GM10266 (cell line): ENCODE data around the gene NNT.
"Not testable (repeated sequence)": the region's sequence is repeated elsewhere in the genome, so short reads cannot be mapped to it uniquely, and the experiment has no call there.

Source experiments
- DNase-seq: peaks from one replicate; pipeline ENCODE4 v3.0.0; 2012; ENCODE audit errors: extremely low spot score
- TF ChIP-seq, protein P1 (sequence below): IDR thresholded peaks from 2 replicates; pipeline ENCODE4 v1.5.1; 2012; ENCODE audit warnings: mild to moderate bottlenecking, low read depth; ENCODE audit not compliant: control insufficient read depth, insufficient read depth; ENCODE audit errors: missing control alignments

The NNT gene

DNA sequence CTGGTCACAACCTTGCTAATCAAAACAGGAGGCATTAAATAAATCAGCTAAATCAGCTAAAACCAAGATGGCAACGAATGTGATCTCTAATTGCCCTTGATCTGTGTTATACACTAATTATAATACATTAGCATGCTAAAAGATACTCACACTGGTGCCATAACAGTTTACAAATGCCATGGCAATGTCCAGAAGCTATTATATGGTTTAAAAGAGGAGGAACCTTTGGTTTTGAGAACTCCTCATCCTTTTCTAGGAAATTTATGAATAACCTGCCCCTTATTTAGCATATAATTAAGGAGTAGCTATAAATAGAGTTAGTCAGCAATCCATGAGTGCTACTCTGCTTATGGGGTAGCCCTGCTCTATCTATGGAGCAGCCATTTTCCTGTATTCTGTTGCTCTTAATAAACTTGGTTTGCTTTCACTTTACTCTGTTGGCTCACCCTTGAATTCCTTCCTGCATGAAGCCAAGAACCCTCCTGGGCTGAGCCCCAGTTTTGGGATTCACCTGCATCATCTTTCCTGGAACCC lies 18.7 kb upstream of the NNT start:
- no peak for DNase-seq
- TF ChIP-seq, protein P1, sequence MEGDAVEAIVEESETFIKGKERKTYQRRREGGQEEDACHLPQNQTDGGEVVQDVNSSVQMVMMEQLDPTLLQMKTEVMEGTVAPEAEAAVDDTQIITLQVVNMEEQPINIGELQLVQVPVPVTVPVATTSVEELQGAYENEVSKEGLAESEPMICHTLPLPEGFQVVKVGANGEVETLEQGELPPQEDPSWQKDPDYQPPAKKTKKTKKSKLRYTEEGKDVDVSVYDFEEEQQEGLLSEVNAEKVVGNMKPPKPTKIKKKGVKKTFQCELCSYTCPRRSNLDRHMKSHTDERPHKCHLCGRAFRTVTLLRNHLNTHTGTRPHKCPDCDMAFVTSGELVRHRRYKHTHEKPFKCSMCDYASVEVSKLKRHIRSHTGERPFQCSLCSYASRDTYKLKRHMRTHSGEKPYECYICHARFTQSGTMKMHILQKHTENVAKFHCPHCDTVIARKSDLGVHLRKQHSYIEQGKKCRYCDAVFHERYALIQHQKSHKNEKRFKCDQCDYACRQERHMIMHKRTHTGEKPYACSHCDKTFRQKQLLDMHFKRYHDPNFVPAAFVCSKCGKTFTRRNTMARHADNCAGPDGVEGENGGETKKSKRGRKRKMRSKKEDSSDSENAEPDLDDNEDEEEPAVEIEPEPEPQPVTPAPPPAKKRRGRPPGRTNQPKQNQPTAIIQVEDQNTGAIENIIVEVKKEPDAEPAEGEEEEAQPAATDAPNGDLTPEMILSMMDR: no peak

DNA sequence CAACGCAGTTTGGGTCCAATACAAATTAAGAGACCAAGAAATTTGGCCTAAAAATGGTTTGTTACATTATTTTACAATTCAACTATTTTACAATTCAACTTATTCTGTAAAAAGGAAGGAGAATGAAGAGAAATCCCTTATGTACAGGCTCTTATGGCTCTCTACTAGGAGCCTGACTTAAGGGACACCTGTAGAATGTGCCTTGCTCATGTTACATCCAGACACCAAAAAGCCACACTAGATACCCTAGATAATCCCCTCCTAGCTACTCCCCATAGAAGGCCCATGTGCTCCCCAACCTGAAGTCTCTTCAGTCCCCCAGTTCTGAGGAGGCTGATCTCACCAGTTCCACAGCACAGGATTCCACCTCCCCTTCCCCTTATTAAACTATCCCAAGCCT lies 14.1 kb upstream of the NNT start:
- no peak for DNase-seq
- TF ChIP-seq, protein P1: no peak

- no peak for DNase-seq
- TF ChIP-seq, protein P1: no peak
Observed at GRCh38 chr5:43589310-43589709, 13.7 kb upstream of the NNT start.

GRCh38 chr5:43590700-43591099 lies 12.3 kb upstream of the NNT start:
- TF ChIP-seq, protein P1: no peak
- no peak for DNase-seq

DNA sequence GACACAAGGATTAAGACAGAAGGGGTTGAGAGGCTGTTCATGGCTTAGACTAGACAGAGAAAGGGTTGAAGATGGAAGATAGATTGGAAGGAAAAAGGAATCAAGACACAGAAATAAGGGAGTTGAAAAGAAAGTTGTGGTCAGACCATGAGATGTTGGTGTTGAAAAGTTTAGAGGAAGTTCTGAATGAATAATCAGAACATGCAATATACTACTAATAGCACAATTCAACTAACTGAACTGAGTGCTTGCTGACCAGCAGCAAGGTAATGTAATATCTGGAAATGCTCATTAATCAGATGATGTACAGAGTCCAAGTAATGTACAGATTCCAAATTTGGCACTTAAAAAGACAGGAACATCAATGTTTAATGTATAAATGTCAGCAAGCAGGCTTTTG lies 10.6 kb upstream of the NNT start:
- TF ChIP-seq, protein P1: no peak
- DNase-seq: no peak

- not testable (repeated sequence) for DNase-seq
Observed at GRCh38 chr5:43598927-43599326, 4.1 kb upstream of the NNT start.

DNA sequence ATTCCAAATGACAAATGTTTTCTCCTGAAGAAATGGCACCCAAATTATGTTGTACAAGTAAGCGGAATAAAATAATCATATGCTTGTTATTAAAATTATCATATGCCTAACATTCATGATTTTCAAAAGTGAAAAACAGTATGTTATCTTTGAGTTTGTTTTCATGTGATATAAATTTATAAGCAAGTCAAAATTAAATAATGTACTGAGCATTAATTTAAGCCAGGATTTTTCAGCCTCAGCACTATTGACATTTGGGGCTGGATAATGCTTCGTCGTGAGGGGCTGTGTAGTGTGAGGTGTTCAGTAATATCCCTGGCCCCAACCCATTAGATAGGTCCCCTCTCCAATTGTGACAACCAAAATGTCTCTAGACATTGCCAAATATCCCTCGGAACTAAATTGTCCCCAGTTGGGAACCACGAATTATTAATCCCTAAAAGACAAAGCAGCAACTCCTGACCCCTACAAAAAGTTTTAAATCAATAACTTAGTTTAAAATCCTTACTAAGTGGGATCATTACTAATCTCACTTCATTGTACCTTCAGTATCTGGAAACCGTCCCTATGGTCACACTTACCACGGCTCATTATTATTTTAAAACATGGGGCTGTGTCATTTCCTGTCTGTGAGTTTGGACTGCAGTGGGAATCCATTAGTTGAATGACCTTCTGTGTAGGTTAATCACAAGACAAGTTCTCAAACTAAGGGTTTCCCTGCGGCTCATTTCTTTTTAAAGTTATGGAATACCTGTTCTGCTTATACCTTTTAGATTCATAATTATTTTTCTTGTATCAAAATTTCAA lies 1.3 kb upstream of the NNT start:
- DNase-seq: peak; percentile 60
- TF ChIP-seq, protein P1: no peak
